Stimulated activated CD8-positive, alpha-beta memory T cell treated with anti-CD3 and anti-CD28 coated beads, Interleukin-2, amount 100 ng/mL, for 48 hours (primary cell): ENCODE results near the gene STKLD1.
"Not testable (repeated sequence)": the region's sequence is repeated elsewhere in the genome, so short reads cannot be mapped to it uniquely, and the experiment has no call there.

Experiments
- DNase-seq, 2 donors: peaks; one replicate each; pipeline ENCODE4 v3.0.0-alpha.2; 2020; ENCODE audit warnings: low read depth in 2 of 2

STKLD1 gene

GRCh38 chr9:133375724-133376654 lies at the start of gene STKLD1, which contains the start of gene SURF4:
STKLD1 (plus strand) TSS chr9:133376366; CDS start chr9:133376474, 108 bp downstream.
SURF4 (minus strand) TSS chr9:133376060; CDS start chr9:133375969, 91 bp downstream.
- peak; percentile 95 to 96 for DNase-seq

GRCh38 chr9:133327021-133327420 lies 49.1 kb upstream of the STKLD1 start:
- DNase-seq = not testable (repeated sequence)

DNA sequence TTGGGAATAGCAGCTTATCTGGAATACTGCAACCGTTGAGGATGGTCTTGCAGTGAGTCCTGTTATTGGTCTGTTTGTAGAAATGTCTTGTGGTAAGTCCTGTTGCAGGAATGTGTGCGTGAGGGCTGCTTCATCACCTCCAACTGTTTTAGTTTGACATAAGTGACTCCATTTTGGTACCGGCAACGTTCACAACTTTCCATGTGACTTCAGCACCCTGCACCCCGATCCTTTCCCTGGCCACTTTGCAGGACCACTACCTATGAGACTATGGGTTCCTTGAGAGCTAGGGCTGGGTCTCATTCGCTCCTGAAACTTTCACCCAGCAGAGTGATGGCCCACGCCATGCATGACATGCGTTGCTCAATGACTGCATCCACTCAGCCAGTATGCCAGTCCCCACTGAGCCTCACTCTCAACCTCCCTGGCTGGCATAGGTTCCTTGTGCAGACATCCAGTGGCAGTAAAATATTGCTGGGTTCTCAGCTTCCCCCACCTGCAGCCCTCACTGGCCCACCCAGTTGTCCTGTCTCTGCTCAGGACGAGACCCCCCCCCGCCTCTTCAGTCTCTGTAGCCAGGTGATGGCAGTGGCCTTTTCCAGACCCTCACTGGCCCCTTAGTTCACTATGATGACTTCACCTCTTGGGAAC lies 48.2 kb upstream of the STKLD1 start:
- no peak for DNase-seq

- DNase-seq = not testable (repeated sequence)
These were observed 46.6 kb upstream of the STKLD1 start for GRCh38 chr9:133329306-133330156.

GRCh38 chr9:133331221-133331620 lies 44.9 kb upstream of the STKLD1 start:
- no peak for DNase-seq

DNA sequence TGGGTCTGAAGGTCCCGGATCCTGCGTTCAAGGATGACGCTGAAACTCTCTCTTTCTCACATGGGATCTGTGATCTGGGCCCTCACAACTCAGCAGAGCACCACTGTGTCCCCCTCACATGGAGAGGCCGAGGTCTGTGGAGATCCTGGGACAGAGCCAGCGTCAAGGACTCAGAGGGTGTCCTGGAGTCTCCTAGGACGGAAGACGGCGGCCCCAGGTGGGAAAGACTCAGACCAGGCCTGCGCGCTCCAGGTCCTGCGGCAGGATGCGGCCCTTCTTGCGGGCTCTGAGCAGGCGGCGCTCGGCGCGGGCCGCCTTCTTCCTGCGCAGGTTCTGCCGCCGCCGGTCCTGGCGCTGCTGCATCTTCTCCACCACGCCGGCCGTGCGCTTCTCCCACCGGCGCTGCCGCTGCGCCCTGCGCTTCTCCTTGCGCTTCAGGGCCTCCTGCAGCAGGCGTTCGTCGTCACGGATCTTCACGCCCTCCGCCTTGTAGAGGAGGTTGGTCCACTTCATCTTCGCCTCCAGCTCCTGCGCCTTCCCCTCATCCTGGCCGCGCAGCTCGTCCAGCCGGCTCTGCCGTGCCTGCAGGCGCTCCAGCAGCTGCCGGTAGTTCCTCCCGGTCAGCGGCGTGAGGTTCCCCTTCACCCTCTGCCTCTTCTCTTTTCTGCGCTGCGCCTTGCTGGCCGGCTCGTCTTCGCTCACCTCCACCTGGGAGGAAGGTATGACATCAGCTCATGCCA lies 44.4 kb upstream of the STKLD1 start:
- DNase-seq = no peak

GRCh38 chr9:133332381-133332730 lies 43.8 kb upstream of the STKLD1 start:
- DNase-seq = no peak

- no peak for DNase-seq
These were observed 43.2 kb upstream of the STKLD1 start for GRCh38 chr9:133333011-133333410.

DNA sequence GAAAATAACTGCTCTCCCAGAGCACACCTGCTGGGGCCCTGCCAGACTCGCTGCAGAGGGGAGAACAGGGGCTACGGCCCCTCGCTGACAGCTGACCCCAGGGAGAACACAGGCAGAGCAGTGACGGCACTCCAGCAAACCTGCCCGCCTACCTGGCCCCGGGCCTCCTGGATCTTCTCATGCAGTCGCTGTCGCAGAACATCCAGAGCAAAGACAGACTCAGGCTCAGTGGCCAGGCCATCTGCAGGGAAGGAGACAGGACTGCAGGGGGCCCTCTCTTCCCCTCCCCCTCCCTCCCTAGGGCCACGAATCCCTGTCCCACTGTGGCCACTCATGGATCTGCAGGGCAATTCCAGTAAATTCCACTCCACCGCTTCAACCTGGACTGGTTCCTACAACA lies 42.6 kb upstream of the STKLD1 start:
- DNase-seq = no peak

DNA sequence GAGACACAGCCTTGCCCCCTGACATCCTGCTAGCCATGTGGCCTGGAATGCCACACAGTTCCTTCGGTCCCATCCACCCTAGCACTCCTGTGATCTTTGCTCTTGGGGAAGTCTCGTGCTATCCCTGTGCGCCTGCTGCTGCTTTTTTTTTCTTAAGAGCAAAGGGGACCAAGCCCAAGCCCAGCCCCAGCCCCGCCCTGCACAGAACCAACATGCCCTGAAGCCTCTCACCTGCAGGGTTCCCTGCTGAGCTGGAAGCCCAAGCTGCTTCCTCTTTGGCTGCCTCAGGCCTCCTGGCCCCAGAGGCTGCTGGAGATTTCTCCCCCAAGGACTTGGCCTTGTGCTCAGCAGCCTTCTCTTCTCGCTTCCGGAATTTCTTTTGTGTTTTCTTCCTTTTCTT lies 42.0 kb upstream of the STKLD1 start:
- DNase-seq = no peak

DNA sequence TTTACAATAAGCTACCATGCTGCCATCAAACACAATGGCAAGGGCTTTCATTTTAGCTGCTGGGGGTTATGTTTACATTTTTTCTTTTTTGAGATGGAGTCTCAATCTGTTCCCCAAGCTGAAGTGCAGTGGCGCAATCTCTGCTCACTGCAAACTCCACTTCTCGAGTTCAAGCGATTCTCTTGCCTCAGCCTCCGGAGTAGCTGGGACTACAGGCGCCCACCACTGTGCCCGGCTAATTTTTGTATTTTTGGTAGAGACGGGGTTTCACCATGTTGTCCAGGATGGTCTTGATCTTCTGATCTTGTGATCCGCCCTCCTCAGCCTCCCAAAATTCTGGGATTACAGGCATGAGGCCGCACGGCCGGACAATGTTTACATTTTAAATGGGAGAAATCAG lies 41.3 kb upstream of the STKLD1 start:
- not testable (repeated sequence) for DNase-seq

DNA sequence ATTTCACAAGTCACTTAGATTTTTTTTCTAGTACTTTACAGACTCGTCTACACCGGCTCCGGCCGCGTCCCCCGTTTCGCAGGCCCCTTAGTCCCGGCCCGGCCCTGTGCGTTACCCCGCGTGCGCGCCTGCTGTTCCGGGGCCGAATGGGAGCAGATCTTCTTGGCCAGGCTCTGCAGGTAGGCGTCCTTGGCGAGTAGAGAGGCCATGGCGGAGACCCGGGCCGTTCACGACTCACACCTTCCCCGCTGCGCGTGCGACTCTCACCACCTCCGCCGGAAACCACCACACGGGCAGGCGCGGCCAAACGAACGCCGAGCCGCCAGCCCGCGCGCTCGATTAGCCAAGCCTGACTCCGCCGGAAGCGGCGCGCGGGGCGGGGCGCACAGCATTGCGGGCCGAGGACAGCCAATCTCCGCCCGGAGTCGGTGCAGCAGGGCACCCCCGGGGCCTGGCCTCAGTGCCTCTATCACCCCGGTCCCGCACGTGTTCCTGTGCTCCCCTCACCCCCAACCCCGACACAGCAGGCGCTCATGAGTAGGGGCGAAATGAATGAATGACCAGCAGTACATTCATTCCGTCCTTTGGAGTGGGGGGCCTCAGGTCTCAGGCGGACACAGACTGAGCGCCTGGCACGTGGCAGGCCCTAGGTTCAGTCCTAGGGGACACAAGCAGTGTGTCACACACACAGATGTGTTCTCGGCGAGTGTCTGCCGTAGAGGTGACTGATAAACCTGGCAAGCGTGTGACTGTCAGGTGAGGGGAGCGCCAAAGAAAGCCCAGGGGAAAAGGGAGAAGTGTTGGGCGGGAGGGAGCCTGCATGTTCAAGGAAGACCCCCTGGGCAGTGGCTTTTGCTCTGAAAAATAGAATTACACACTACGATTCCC lies 40.0 kb upstream of the STKLD1 start, which contains the start of gene SURF6:
SURF6 (minus strand) TSS at position 265 of the 888 bp plus-strand sequence; CDS start at position 209, 56 bp downstream.
- DNase-seq = peak; percentile 88 to 94

GRCh38 chr9:133339641-133340040 lies 36.5 kb upstream of the STKLD1 start:
- DNase-seq = no peak

DNA sequence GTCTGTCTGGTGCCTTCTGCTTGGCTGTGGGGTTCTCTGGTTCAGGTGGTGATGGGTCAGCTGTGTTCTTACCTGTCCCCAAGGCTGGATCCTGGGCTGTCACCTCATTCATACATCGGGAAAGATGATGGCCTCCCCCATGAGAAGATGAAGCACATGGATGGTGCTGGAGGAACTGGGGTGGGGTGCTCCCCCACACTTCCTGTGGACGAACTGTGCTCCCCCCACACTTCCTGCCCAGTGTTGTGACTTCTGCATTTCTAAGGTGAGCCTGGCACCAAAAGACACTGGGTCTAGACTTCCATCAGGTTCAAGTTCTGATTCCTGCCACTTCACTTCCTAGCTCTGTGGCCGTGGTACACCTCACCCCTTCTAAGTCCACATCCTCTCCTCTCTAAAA lies 35.9 kb upstream of the STKLD1 start:
- DNase-seq = no peak

DNA sequence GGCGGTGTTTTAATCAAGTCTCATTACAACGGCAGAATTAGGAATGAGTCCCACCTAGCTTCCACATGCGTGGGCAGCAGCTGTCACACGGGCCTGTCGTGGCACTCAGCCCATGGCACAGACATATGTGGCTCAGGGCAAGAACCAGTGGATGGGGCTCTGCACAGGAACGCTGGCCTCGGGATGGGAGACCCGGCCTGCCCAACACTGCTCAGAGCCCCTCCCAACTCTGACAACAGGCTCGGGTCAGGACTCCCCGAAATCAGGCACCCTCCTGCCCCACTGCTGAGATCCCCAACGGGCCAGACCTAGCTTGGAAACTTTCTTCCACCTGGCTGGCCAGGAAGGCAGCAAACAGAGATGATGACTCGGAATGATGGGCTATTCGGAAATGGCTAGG lies 35.2 kb upstream of the STKLD1 start:
- no peak for DNase-seq

DNA sequence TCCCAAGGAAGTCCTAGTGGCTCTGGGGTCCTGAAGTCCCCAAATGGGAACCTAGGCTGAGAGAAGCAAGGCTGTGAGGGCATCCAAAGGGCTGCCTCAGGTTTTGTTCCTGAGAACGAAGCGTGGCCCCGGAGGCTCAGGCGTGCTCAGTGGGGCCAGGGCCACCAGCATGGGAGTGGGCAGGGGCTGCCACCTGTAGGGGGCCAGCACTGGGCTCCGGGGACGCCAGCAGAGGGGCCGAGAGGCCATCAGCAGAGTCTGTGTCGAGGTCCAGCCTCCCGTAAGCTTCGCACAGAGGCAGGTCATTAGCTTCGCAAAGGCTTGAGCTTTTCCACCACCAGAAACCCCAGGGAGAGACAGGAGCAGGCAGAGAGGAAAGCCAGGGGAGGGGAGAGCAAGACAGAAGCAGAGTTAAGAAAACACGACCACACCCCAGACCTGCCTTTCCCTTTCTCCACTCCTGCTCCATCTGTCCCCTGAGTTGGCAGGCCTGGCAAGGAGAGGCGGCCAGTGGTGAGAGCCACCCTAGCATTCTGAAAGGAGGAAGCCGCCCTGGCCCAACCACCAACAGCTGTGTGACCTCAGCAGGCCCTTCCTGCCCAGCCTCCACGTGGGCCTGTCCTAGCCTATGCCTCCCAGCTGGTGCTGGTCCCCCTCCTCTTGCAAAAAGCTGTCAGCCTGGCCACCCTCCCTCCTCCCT lies 34.6 kb upstream of the STKLD1 start:
- no peak for DNase-seq

DNA sequence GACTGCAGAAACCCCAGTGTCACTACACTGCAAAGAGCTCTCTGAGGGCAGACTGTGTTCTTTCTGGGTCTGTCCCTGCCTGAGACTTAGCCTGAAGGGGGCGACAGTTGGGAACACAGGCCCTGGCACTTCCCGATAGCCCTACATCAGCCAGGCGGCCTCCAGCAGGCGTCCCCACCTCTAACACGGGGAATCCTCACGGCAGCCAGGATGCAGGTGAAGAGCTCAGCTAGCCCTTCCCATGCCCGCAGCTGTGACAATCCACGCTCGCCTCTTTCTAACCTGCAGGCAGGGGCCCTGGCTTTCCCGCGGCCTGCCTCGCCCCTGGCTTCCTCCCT lies 34.1 kb upstream of the STKLD1 start:
- no peak for DNase-seq

DNA sequence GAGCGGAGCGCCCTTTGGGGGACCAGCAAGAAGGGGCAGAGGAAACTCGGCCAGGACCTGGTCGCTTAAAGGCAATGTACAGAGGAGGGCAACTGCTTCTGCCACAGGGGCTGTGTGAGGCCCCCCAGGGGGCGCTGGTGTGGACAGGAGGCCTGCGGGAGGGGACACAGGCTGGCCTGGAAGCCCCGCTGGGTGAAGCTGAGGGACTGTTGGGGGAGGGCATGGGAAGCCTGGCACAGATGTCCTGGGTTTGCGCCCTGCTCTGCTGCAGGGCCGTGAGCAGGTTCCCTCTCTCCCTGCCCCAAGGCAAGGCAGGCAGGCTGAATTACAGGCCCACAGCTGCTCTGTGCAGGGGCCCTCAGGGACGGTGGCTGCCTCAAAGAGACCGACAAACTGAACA lies 33.6 kb upstream of the STKLD1 start:
- no peak for DNase-seq

- no peak for DNase-seq
These were observed 32.1 kb upstream of the STKLD1 start for GRCh38 chr9:133344071-133344470.

DNA sequence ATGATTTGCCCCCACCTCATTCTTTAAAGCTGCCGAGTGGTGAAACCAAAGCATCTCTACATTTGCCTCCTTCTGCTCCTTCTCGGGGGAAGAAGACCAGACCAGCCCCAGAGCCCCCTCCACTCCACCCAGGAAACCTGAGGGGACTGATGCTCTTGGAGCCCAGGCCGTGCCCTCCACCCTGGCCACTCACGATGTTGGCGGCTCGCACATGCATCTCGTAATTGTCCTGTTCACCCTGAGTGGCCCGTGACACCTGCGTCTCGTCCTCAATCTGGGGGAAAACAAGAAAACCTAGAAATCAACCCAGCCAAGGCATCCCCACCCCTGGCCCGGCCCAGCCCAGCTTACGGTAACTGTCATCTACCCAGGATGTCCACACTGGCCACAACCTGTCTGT lies 31.2 kb upstream of the STKLD1 start:
- no peak for DNase-seq
